ENCODE results near the gene KRT31. TPM values are rescaled to one million over a fixed set of nuclear protein-coding genes. Genes with fewer than 3 reads are reported as not detected.

The KRT31 gene
- total RNA-seq, 1 experiment from 2014 or later, result not detected

- no peaks in the 10 kb centered on the region for H3K4me1 Mint-ChIP-seq (ENCODE audit: insufficient read depth, unreplicated experiment)
- no peak for DNase-seq (ENCODE audit: unreplicated experiment)
- ChIA-PET CTCF (no interaction called here), POLR2A (interaction anchor here (1.0 kb wide), 1 partner anchor 172 kb away, joined by 4 read pairs; no protein-coding TSS in a partner anchor)
- TF ChIP-seq, protein P1, sequence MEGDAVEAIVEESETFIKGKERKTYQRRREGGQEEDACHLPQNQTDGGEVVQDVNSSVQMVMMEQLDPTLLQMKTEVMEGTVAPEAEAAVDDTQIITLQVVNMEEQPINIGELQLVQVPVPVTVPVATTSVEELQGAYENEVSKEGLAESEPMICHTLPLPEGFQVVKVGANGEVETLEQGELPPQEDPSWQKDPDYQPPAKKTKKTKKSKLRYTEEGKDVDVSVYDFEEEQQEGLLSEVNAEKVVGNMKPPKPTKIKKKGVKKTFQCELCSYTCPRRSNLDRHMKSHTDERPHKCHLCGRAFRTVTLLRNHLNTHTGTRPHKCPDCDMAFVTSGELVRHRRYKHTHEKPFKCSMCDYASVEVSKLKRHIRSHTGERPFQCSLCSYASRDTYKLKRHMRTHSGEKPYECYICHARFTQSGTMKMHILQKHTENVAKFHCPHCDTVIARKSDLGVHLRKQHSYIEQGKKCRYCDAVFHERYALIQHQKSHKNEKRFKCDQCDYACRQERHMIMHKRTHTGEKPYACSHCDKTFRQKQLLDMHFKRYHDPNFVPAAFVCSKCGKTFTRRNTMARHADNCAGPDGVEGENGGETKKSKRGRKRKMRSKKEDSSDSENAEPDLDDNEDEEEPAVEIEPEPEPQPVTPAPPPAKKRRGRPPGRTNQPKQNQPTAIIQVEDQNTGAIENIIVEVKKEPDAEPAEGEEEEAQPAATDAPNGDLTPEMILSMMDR (IDR thresholded peaks at IDR 0.05; ENCODE audit: unreplicated experiment), result no peak
- H3K36me3 Mint-ChIP-seq (ENCODE audit: insufficient read depth, unreplicated experiment), result no peaks in the 10 kb centered on the region
- no peak within 1 kb of the TSS for H3K27ac Mint-ChIP-seq (ENCODE audit: low read depth, unreplicated experiment)
- no peak within 1 kb of the TSS for H3K4me3 Mint-ChIP-seq (ENCODE audit: unreplicated experiment)
- H3K9me3 Mint-ChIP-seq (ENCODE audit: unreplicated experiment), result peaks cover 8% of the 10 kb centered on the region
- no TSS peak for BruUV-seq (replicated peaks)
- intact Hi-C loops (cut with micrococcal nuclease), result no loop called here
- peaks cover 38% of the 10 kb centered on the region for H3K27me3 Mint-ChIP-seq (ENCODE audit: insufficient read depth, unreplicated experiment)
Observed at GRCh38 chr17:41369713-41370112, 27.7 kb downstream of the KRT31 start, which contains the start of gene KRT33B. Gene KRT33B, minus strand, starts transcription at chr17:41369813. Its CDS starts 63 bp downstream, at chr17:41369750.

DNA sequence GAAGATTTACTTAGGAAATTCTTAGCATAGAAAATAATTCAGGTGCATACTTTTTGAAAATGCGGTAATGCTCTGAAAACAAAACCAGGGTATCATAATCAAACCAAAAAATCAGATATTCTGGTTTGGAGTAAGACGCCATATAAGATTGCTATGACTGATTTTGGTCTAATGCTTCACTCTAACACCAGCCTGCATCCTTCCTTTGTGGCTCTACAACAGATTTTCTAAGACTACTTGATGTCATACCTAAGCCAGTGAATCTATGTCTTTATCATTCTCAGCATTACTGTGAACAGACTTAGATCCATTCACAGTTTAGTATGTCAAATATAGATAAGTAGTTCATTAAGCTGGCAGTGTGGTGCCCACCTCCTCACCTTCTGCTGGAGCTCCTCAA is 28.4 kb downstream of the KRT31 start:
- CTCF ChIA-PET, result interaction anchor here (0.5 kb wide), 1 partner anchor 160 kb away, joined by 3 read pairs; no protein-coding TSS in a partner anchor
- intact Hi-C loops (cut with micrococcal nuclease), result no loop called here

DNA sequence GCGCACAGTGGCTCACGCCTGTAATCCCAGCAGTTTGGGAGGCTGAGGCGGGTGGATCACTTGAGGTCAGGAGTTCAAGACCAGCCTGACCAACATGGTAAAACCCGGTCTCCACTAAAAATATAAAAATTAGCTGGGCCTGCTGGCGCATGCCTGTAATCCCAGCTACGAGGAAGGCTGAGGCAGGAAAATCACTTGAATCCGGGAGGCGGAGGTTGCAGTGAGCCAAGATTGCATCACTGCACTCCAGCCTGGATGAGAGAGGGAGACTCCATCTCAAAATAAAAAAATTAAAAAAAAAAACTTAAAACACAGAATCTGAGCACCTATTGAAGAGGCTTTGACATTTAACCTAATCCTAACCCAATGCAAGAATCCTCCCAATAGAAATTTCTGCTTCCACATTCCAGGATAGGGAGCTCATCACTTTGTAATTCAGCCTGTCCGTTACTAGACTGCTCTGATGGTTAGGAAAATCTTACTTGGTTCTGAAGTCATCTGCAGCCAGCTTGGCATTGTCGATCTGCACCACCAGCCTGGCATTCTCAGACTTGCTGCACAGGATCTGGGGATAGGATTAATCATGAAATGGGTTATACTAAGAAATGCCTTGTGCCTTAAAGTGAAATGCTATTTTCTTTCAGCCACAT is 29.9 kb downstream of the KRT31 start:
- Mint-ChIP-seq H3K27ac (ENCODE audit: low read depth, unreplicated experiment) (no peak overlapping the region), H3K4me1 (ENCODE audit: insufficient read depth, unreplicated experiment) (no peaks in the 10 kb centered on the region)

More for the DNA sequence above, 28.4 kb downstream of the KRT31 start:
- POLR2A ChIA-PET, result no interaction called here
- Mint-ChIP-seq H3K9me3 (ENCODE audit: unreplicated experiment) (peaks cover under 1% of the 10 kb centered on the region), H3K27ac (ENCODE audit: low read depth, unreplicated experiment) (no peak overlapping the region), H3K4me3 (ENCODE audit: unreplicated experiment) (no peak overlapping the region), H3K4me1 (ENCODE audit: insufficient read depth, unreplicated experiment) (no peaks in the 10 kb centered on the region), H3K27me3 (ENCODE audit: insufficient read depth, unreplicated experiment) (peaks cover 31% of the 10 kb centered on the region), H3K36me3 (ENCODE audit: insufficient read depth, unreplicated experiment) (no peaks in the 10 kb centered on the region)
- no TSS peak for BruUV-seq (replicated peaks)
- DNase-seq (ENCODE audit: unreplicated experiment), result no peak
- TF ChIP-seq, protein P1 (IDR thresholded peaks at IDR 0.05; ENCODE audit: unreplicated experiment), result no peak

DNA sequence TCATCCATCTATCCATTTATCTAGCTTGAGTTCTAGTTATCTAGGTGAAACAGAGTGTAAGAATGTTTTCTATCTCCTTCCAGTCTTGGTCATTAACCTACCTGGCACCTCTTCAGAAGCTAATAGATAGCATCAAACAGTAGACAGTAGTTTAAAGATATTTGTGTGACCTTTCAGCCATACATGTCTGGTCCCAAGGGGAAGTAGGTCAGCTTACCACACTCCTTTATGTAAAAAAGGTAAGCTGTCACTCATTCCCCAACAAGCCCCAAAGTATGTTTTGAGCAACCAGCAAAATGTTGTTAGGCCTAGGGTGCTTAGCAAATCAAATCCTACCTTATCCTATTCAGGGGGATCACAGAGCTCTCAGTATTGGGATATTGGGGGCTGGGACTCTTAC is 31.3 kb downstream of the KRT31 start:
- CTCF ChIA-PET, result interaction anchor here (0.5 kb wide), 1 partner anchor 43 kb away, joined by 3 read pairs; no protein-coding TSS in a partner anchor
- Mint-ChIP-seq H3K4me1 (ENCODE audit: insufficient read depth, unreplicated experiment) (no peaks in the 10 kb centered on the region), H3K36me3 (ENCODE audit: insufficient read depth, unreplicated experiment) (no peaks in the 10 kb centered on the region), H3K9me3 (ENCODE audit: unreplicated experiment) (no peaks in the 10 kb centered on the region), H3K27me3 (ENCODE audit: insufficient read depth, unreplicated experiment) (peaks cover 23% of the 10 kb centered on the region), H3K27ac (ENCODE audit: low read depth, unreplicated experiment) (no peak overlapping the region), H3K4me3 (ENCODE audit: unreplicated experiment) (no peak overlapping the region)
- no TSS peak for BruUV-seq (replicated peaks)
- TF ChIP-seq, protein P1 (IDR thresholded peaks at IDR 0.05; ENCODE audit: unreplicated experiment), result no peak
- no peak for DNase-seq (ENCODE audit: unreplicated experiment)
- POLR2A ChIA-PET, result no interaction called here
- intact Hi-C loops (cut with micrococcal nuclease), result no loop called here

More for the DNA sequence above, 29.9 kb downstream of the KRT31 start:
- TF ChIP-seq, protein P1 (IDR thresholded peaks at IDR 0.05; ENCODE audit: unreplicated experiment), result no peak
- no TSS peak for BruUV-seq (replicated peaks)
- POLR2A ChIA-PET, result no interaction called here
- Mint-ChIP-seq H3K36me3 (ENCODE audit: insufficient read depth, unreplicated experiment) (no peaks in the 10 kb centered on the region), H3K27me3 (ENCODE audit: insufficient read depth, unreplicated experiment) (peaks cover 23% of the 10 kb centered on the region), H3K4me3 (ENCODE audit: unreplicated experiment) (no peak overlapping the region), H3K9me3 (ENCODE audit: unreplicated experiment) (no peaks in the 10 kb centered on the region)
- no peak for DNase-seq (ENCODE audit: unreplicated experiment)
- intact Hi-C loops (cut with micrococcal nuclease), result no loop called here
- CTCF ChIA-PET, result interaction anchor here (0.6 kb wide), 1 partner anchor 1751 kb away, joined by 3 read pairs; no protein-coding TSS in a partner anchor

All from MCF 10A (cell line).